Glomerular endothelial cell (primary cell): ENCODE results near the gene PPP3CB. TPM values are rescaled to one million over a fixed set of nuclear protein-coding genes. Genes with fewer than 3 reads are reported as not detected.

Experiments used
- DNase-seq: peaks from one replicate; pipeline ENCODE4 v3.0.0-alpha.2; 2011; ENCODE audit warnings: low read depth, low spot score; ENCODE audit errors: extremely low read depth
- total RNA-seq: library from RNA; depleted of rRNA; stranded (reverse); fragments of >200 nt; gene quantifications from 2 replicates; pipeline ENCODE4 v1.2.3, GENCODE V29; 2015

Gene PPP3CB
- total RNA-seq, 1 donor from 2014 or later, result 31.4 TPM

DNA sequence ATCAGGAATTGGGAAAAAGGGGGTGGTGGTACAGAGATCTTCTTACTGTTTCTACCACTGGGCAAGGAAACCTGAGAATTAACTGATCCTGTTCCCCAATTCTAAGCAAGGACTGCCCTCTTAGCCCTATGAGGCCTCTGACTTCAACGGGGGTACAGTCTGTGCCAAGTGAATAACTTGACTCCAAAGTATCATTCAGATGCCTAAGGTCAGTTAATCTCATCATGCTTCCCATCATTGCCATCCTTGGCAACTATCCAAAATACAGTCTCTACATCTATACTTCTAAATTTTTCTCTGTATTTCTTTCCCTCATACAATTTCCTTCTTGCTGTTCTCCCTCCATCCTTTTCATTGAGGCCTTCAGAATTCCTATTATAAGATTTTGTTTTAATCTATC lies 10.5 kb downstream of the PPP3CB start:
- no peak for DNase-seq

DNA sequence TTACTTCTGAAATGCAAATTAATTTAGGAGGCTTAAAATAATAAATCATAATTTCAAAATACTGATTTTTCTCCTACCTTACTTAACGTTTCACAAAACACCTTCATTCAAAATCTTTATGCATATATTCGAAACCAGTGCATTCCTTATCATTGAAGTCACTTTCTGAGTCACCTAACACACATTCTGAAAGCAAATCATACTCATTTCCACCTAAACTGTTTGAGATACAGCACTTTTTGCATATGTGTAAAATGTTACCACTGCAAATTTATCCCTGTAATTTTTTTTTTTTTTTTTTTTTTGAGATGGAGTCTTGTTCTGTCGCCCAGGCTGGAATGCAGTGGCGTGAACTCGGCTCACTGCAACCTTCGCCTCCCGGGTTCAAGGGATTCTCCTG lies 15.7 kb downstream of the PPP3CB start:
- no peak for DNase-seq

DNA sequence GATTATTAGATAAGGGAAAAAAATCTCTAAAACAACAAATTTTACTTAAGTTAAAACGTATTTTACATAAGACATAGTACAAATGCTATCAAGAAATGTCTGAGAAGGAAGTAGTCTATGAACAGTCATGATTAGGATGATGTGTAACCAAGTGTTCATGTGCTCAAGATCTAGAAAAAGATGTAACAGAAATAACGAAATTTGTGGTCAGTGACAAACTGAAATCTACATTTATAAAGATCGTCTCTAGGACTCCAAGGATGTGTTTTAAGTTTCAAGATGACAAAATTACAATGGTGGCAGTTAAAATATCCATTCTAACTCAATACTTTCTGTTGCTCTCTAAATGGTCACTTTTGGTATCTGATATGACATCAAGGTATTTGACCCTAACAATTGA lies 17.2 kb downstream of the PPP3CB start:
- DNase-seq, result no peak

DNA sequence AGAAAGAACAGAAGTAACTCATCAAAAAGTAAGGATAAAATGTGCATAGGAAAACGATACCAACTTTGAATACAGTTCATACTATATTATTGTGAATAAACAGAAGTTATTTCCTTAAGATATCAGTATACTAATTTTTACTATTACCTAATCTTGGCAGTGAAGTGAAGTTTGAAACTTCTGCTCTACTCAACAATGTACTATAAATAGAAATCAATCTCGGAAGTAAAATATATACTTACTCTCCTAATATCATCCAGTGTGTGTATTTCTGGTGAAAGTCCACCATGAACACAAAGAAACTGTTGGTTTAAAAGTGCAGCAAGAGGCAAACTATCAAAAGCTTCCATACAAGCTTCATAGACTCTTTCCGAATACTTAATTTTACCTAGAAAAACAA lies 24.6 kb downstream of the PPP3CB start:
- no peak for DNase-seq

DNA sequence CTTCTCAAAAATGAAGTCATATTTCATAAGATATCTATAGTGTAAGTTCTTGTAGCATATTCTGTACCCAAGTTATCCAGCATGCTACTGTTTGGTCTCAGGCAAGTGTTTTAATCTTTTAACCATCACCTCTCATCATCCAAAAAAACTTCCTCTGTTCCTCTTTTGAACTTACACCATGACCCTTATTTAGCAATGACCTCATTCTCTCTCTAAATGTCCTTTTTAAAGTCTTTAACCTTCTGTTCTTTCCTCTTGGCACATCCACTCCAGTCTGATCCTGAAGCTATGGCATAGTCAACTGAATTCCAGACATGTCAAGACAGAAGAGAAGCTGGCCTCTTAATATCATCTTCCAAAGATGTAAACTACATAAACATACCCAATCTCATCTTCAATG lies 26.2 kb downstream of the PPP3CB start:
- DNase-seq, result no peak

DNA sequence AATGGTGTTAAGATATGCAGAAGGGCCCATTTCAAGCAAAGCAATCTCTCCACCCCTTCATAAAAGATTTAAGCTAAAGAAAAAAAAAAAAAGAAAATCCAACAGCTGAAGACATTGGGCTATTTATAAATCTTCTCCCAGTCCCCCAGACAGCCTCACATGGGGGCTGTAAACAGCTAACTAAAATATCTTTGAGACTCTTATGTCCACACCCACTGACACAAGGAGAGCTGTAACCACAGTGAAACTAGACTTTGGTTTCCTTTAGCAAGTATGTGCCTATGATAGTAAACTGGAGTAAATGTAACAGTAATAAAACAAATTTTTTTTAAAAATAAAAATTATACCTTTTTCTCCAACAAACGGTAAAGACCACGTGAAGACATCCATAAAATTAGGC lies 28.6 kb downstream of the PPP3CB start:
- no peak for DNase-seq

DNA sequence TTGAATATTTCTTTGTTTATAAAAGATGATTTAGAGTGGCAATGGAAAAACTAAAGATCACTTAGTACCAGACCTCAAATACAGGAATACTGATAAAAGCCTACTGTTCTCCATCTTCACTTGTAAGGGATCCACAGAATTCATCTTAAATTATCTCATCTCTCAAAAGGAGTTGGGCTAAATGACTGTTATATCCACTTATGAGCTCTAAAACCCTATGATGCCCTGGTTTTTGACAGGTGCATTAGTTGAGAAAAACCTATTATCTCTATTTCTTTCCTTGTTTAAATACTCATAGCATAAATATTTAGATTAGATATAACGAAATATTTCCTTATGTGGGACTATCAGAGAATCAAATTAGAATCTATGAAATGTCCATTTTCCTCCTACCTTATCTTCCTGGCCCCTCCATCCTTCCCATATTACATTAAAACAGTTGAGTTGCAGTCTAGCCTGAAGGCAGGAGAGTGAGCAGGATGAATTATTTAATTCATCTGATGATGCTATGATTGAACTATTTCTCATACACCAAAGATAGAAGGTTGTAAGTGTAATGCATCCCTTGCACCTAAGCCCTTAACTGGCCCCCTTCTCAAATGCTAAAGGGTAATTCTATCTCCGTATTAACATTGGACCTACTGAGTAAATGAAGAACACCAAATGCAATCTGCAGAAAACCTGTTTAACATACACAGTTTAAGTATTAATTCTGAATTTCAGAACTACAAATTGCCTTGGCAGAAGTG lies 29.7 kb downstream of the PPP3CB start:
- no peak for DNase-seq

DNA sequence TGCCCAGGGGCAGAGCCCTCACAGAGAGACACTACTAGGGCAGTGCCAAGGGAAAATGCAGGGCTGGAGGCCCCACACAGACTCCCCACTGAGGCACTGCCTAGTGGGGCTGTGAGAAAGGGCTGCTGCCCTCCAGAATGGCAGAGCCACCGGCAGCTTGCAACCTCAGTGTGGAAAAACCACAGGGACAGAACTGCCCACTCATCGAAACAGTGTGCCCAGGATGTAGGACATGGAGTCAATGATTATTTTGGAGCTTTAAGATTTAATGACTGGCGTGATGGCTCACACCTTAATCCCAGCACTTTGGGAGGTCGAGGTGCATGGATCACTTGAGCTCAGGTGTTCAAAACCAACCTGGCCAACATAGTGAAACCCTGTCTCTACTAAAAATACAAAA lies 34.9 kb downstream of the PPP3CB start:
- no peak for DNase-seq

DNA sequence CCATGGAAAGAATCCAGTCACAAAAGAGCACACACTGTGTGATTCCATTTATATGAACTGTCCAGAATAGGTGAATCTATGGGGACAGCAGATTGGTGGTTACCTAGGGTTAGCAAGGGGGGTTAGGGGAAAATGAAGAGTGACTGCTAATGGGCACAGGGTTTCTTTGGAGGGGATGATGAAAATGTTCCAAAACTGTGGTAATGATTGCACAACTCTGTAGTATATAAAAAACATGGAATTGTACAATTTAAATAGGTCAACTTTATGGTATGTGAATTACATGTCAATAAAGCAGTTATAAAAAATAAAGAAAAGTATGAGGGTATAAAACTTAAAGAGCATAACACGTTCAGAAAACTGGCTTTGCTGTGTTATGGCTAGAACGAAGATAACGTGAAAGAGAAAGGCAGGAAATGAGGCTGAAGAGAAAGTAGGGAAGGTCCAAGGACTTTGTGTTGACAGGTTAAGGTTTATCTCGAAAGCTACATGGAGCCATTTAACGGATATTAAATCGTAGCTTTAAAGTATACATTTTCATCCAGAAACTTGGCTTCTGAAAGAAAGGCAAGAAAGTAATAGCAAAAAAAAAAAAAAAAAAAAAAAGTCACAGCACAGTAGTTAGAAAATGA lies 36.0 kb downstream of the PPP3CB start:
- DNase-seq, result no peak

DNA sequence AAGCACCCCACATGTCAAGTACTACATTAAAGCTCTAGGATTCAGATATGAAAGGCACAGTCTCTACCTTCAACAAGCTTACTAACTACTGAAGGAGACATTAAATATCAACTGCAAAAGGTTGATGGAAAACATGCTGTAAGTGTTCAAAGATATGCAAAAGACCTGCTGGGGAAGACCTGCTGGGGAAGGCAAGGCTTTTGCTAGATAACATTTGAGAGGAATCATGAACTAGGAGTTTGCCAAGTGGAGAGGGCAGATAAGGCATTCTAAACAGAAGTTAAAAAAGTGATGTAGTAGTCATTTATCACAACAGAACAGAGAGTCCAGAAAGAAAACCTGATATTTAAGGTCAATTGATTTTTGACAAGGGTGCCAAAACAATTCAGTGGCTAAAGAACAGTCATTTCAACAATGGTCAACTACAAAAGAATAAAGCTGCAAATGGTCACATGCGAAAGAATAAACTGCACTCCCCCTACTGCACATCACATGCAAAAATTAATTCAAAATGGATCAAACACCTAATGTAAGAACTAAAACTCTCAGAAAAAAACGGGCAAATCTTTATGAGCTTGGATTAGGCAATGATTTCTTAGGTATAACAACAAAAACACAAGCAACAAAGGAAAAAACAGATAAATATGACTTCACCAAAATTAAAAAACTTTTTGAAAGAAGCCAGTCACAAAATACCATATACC lies 39.5 kb downstream of the PPP3CB start:
- no peak for DNase-seq

DNA sequence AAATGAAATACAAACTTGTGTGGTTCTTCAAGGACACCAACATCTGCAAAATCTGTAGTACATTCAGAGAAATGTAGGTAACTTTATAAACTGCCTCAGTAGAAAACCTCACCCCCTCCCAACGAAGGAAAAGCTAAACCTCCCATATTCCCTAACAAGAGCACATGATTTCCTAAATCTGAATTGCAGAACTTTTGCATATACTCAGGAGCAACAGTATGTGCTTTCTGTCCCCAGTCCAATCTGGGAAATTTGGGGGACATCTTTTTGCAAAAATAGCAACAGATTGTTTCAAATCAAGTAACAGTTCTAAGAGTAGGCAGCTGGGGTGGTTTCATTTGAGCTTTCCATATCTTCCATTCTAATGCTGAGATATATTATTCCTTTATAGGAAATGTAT lies 46.7 kb downstream of the PPP3CB start:
- DNase-seq, result no peak

DNA sequence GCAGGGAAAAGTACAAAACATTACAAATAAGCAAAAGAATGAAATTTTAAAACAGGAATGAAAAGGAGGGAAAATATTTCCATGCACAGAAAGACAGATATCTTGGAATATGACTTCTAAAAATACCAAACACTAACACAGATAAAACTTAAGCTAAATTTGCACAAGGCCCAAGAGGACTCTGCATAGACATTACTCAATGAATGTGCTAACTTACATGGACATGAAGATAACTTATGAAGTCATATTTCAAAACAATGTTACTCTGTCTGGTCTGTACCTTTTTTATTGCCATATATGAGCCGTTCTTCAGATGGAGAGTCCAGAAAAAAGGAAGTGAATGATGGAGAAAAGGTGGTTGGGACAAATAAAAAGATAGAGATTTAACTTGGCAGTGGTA lies 47.4 kb downstream of the PPP3CB start:
- DNase-seq, result no peak

DNA sequence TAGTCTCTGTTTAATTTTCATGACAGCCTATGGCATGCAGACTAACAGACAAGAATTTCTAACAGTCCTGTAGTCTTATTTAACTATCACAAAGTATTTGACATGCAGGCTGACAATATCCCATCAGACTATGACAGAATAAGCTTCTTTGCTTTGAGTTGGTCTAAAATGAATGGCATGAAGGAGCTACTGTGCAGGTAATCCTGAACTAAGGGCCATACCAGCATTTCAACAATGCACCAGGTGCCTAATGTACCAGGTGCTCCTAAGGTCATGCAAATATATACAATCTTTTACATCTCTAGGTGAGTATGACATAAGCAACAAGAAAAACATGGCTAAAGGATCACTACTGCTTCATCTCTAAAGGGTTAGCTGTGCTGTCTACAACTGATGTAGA lies 48.9 kb downstream of the PPP3CB start:
- DNase-seq, result no peak

DNA sequence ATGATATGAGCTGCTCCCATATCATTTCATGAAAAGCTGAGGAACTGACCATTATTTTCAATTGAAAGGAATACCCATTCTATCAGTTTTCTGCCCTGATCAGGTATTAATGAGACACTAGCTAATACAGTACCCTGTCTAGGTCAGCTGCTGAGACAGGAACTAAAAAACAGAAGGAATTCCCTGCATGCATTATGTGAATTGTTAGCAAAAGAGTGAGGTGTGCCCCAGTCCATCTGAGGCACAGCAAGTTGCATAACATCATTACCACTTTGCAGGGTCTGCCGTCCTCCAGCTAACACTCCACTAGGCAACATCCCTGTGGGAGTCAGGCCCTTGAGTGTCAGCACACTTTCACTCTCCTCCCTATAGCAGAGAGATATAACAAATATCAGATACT lies 51.4 kb downstream of the PPP3CB start:
- DNase-seq, result no peak

DNA sequence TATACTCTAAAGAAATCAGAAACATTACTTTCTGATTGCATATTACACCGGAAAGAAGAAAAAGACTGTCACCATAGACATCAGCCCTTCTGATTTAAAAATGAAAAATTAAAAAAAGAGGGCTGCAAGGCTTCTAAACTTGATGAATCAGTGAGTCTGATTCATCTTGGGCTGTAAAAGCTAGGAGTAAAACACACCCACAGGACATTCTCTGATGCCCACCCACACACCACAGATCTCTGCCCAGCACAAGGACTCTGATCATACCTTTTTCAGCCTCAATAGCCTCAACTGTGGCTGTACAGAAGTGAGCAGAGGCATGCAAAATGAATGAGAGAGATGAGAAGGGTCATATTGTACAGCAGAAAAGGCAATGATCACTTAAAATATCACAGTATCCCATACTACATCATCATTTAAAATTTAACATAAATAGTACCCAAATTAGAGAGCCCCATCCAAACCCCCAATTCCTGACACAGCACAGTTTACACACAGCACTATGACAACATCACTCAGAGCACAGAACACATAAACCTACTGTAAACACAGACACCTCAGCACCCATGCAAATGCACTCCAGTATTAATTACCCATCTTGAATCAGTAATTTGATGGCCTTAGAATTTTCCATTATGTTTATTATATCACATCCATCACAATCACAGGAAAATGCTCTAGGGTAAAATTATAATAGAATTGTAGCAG lies 56.1 kb downstream of the PPP3CB start:
- DNase-seq, result no peak

DNA sequence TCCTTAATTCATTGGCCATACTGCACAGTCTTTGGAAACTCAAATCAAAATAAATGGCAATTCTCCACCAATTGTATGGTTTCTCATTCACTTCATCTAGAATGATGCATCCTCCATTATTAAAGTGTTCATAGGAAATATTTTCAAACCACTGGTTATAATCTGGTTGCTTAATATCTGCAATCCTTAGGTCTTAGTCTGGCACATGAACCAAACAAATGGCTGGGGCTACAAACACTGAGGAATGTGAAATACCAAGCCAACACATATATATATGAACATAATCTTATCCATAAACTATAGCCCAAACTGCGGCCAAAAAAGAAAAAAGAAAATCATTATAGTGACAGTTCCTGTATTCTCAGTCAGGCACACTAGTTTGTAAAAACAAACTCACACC lies 56.8 kb downstream of the PPP3CB start:
- no peak for DNase-seq

DNA sequence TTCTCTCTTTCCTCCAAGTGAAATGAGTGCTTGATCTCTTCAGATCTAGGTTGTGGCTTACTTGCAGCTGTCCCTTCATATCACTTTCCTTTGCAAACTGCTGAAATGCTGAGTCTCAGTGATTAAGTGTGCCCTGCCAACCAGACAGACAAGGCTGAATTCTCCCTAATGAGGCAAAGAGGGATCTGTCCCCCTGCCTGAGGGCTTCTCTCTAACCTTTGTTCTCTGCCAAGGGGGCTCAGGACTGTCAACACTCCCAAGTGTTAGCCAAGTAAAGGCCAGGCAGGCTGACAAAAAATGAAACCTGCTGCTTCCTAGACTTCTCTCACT lies 62.3 kb downstream of the PPP3CB start, which contains the start of gene MSS51:
Gene MSS51, minus strand, starts transcription at position 24 of the 330 bp plus-strand sequence. CDS start 5,277 bp downstream, outside the sequence.
- DNase-seq, result no peak

DNA sequence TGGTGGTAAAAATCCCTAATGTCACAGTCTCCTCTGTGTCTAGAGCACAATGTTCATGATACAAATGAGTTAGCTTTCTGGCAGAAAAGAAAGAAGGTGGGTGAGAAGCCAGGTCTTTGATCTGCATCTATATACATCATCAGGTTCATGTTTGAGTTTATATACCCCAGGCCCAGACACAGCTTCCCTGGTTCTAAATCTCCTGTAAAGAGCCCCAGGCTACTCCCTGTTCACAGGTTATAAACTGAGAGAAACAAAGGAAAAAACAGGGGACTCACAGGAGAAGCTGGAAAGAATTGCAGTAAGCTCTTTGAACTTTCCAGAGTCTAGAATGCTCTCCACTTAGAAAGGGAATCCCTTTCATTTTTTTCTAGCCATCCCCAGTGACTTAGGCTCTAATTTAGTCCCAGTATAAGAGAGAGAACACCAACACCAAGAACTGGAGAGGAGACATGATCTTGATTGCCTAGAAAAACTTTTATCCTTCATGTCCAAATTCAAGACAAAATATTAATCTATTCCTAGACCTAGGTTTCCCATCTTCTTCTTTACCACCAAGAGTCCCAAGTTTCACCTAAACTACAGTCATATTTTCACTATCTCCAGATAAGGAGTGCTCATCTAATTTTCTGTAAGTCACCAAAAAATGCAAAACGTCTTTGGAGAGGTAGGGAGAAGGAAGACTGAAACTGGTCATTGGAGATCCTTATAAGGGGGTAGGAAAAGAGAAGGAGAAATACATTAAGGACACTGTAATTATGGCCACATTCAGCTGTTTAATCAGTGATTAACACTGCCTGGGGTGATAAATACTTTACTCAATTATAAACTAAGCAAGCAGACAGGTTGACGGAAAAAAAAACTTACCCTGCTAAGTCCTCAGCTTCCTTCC lies 62.9 kb downstream of the PPP3CB start:
- no peak for DNase-seq

DNA sequence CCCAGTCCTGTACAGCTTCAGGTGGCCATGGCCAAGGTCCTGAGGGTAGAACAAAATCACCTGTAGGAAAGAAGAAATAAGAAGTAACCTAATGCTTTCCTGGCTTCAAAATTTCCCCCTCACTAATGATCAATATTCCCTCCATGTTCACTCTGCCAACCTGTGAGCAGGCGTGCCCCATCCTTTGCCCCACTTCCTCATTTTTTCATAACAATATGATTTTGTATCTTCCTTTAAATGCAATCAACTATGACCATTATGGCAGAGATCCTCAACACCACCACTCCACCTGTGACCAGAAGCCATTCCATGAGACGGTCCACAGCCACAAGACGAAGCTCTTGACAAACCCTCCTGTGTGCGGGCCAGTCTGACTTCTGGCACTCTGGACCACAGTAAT lies 69.5 kb downstream of the PPP3CB start:
- DNase-seq, result no peak

DNA sequence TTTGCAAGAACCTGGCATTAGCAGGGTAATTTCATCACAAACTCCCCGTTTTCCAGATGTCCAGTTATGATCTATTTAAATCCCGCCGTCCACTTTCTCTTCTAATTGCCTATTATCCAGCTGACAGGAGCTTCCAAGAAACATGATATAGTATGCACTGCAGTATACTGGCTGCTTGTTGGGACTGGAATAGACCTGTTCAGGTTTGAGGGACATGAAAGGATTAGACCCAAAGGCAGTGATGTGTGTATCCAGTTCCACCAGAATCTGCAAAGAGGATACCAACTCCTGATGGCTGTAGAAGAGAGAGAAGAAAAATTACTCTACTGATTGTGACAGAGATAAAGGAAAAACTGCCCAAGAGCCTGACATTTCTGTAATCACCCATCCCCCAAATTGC lies 71.3 kb downstream of the PPP3CB start:
- DNase-seq, result no peak
